Liver (tissue), 3 donors: Measurements from ENCODE around the gene FER1L5.

Source experiments
- ATF3 ChIP-seq: IDR thresholded peaks from 2 replicates; pipeline ENCODE4 v1.6.1; 2016; ENCODE audit warnings: antibody characterized with exemption
- FOXA1 ChIP-seq: IDR thresholded peaks from 2 replicates; pipeline ENCODE4 v1.6.1; 2016; ENCODE audit warnings: antibody characterized with exemption
- MAX ChIP-seq: IDR thresholded peaks from 2 replicates; pipeline ENCODE4 v1.6.1; 2016; ENCODE audit warnings: antibody characterized with exemption
- RAD21 ChIP-seq, 2 donors: IDR thresholded peaks; 2 replicates each; pipeline ENCODE4 v1.6.1; 2016; ENCODE audit warnings: antibody characterized with exemption in 2 of 2, mild to moderate bottlenecking in 2 of 2
- TAF1 ChIP-seq: conservative IDR thresholded peaks from 2 replicates; pipeline ENCODE4 v1.6.1; 2016; ENCODE audit warnings: antibody characterized with exemption, mild to moderate bottlenecking
- TF ChIP-seq, protein P1 (sequence below): fragments of 150-350 bp; IDR thresholded peaks from 2 replicates; pipeline ENCODE4 v1.5.1; 2017; ENCODE audit warnings: improper control_type of control experiment, low read depth, low read length; ENCODE audit not compliant: missing input control
- TF ChIP-seq, protein P2 (sequence below): IDR thresholded peaks from 2 replicates; pipeline ENCODE4 v1.6.1; 2016; ENCODE audit warnings: antibody characterized with exemption, mild to moderate bottlenecking
- donor health status: healthy.
- donor health status: healthy.

- TF ChIP-seq, protein P1, sequence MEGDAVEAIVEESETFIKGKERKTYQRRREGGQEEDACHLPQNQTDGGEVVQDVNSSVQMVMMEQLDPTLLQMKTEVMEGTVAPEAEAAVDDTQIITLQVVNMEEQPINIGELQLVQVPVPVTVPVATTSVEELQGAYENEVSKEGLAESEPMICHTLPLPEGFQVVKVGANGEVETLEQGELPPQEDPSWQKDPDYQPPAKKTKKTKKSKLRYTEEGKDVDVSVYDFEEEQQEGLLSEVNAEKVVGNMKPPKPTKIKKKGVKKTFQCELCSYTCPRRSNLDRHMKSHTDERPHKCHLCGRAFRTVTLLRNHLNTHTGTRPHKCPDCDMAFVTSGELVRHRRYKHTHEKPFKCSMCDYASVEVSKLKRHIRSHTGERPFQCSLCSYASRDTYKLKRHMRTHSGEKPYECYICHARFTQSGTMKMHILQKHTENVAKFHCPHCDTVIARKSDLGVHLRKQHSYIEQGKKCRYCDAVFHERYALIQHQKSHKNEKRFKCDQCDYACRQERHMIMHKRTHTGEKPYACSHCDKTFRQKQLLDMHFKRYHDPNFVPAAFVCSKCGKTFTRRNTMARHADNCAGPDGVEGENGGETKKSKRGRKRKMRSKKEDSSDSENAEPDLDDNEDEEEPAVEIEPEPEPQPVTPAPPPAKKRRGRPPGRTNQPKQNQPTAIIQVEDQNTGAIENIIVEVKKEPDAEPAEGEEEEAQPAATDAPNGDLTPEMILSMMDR: no peak
- TF ChIP-seq, protein P2, sequence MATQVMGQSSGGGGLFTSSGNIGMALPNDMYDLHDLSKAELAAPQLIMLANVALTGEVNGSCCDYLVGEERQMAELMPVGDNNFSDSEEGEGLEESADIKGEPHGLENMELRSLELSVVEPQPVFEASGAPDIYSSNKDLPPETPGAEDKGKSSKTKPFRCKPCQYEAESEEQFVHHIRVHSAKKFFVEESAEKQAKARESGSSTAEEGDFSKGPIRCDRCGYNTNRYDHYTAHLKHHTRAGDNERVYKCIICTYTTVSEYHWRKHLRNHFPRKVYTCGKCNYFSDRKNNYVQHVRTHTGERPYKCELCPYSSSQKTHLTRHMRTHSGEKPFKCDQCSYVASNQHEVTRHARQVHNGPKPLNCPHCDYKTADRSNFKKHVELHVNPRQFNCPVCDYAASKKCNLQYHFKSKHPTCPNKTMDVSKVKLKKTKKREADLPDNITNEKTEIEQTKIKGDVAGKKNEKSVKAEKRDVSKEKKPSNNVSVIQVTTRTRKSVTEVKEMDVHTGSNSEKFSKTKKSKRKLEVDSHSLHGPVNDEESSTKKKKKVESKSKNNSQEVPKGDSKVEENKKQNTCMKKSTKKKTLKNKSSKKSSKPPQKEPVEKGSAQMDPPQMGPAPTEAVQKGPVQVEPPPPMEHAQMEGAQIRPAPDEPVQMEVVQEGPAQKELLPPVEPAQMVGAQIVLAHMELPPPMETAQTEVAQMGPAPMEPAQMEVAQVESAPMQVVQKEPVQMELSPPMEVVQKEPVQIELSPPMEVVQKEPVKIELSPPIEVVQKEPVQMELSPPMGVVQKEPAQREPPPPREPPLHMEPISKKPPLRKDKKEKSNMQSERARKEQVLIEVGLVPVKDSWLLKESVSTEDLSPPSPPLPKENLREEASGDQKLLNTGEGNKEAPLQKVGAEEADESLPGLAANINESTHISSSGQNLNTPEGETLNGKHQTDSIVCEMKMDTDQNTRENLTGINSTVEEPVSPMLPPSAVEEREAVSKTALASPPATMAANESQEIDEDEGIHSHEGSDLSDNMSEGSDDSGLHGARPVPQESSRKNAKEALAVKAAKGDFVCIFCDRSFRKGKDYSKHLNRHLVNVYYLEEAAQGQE: no peak
- TF ChIP-seq ATF3 (no peak), FOXA1 (no peak), MAX (no peak), TAF1 (no peak), RAD21 (IDR thresholded peaks at IDR 0.05) (no peak)
Observed at GRCh38 chr2:96633641-96634040, 8.9 kb upstream of the FER1L5 start.
